Activated CD8-positive, alpha-beta memory T cell treated with anti-CD3 and anti-CD28 coated beads, Interleukin-2, amount 50 U/mL, for 1 hour (primary cell): ENCODE results near the gene RNF123.

Experiments
- DNase-seq: peaks from one replicate; pipeline ENCODE4 v3.0.0-alpha.2; 2020; ENCODE audit errors: extremely low read depth

Gene RNF123

DNA sequence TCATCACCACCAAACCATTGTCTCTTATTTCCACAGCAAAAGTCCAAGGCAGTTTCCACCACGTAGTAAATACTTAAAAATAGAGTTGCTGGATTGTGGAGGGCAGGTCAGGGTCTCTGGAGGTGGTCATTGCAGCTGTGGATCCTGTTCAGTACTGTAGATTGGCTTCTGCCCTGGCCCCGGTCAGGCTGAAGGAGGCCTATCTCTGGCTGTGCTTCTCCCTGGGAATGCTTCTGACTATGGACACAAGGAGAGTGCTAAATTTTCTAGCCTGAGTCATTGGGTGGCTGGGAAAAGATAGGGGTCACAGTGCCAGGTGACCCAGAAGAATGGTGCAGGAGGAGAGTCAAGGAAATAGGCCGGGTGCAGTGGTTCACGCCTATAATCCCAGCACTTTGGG lies 60.7 kb downstream of the RNF123 start:
- DNase-seq, result no peak

- no peak for DNase-seq
Measured at GRCh38 chr3:49751501-49751900, 62.1 kb downstream of the RNF123 start.

DNA sequence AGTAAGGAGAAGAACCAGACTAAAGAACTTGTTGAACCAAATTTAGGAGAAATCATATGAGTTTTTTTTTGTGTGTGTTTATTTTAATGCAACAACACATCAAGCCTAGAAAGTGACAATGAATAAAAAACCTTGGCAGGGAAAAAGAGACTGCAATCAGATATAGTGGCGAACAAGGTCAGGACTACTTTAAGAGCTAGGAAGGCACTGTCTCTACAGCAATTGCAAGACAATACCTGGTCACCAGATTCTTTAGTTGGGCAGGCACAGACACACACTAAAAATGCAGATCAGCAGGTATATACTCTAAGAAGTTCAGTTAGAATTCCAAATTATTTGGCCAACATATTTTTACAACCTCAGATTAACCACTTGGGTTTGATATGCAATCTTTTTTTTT lies 65.2 kb downstream of the RNF123 start:
- no peak for DNase-seq

- no peak for DNase-seq
Measured at GRCh38 chr3:49756036-49756435, 66.7 kb downstream of the RNF123 start.

GRCh38 chr3:49757197-49757596 lies 67.8 kb downstream of the RNF123 start:
- no peak for DNase-seq

- DNase-seq, result no peak
Measured at GRCh38 chr3:49759226-49759625, 69.9 kb downstream of the RNF123 start.

- DNase-seq, result no peak
Measured at GRCh38 chr3:49761661-49762060, 72.3 kb downstream of the RNF123 start.

DNA sequence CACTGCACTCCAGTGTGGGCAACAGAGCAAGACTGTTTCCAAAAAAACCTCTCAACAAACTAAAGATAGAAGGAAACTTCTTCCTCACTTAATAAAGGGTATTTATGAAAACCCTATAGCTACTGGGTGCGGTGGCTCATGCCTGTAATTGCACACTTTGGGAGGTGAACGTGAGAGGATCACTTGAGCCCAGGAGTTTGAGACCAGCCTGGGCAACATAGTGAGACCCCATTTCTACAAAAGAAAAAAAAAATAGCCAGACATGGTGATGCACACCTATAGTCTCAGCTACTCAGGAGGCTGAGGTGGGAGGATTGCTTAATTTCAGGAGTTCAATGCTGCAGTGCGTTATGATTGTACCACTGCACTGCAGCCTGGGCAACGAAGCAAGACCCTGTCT lies 74.6 kb downstream of the RNF123 start:
- DNase-seq, result no peak

- no peak for DNase-seq
Measured at GRCh38 chr3:49769286-49769915, 80.0 kb downstream of the RNF123 start.

GRCh38 chr3:49769926-49770325 lies 80.6 kb downstream of the RNF123 start:
- DNase-seq, result no peak
